NCI-H82 treated with DMSO at 0.1 percent for 48 hours (cell line): ENCODE data around the gene APOBEC3G.
"Not testable (repeated sequence)": the region's sequence is repeated elsewhere in the genome, so short reads cannot be mapped to it uniquely, and the experiment has no call there.

Experiments used
- DNase-seq: peaks from one replicate; lab custom pipeline; 2025; ENCODE audit not compliant: unreplicated experiment; lab: John Stamatoyannopoulos, UW

APOBEC3G gene

GRCh38 chr22:39077026-39077840, at the start of gene APOBEC3G:
Gene APOBEC3G (plus strand): TSS chr22:39077275. CDS start chr22:39077362, 87 bp downstream.
- DNase-seq: not testable (repeated sequence)

GRCh38 chr22:39027717-39028116, 49.4 kb upstream of the APOBEC3G start:
- DNase-seq: no peak

- DNase-seq: no peak
These were observed 48.8 kb upstream of the APOBEC3G start for GRCh38 chr22:39028281-39028680.

GRCh38 chr22:39029227-39029626, 47.8 kb upstream of the APOBEC3G start:
- DNase-seq: no peak

- DNase-seq: no peak
These were observed 46.4 kb upstream of the APOBEC3G start for GRCh38 chr22:39030705-39031104.

- DNase-seq: not testable (repeated sequence)
These were observed 45.4 kb upstream of the APOBEC3G start for GRCh38 chr22:39031434-39032295.

- DNase-seq: not testable (repeated sequence)
These were observed 40.0 kb upstream of the APOBEC3G start for GRCh38 chr22:39037071-39037470.

GRCh38 chr22:39039306-39040126, 37.6 kb upstream of the APOBEC3G start:
- no peak for DNase-seq

- DNase-seq: not testable (repeated sequence)
These were observed 36.9 kb upstream of the APOBEC3G start for GRCh38 chr22:39040155-39040537.

- DNase-seq: not testable (repeated sequence)
These were observed 36.4 kb upstream of the APOBEC3G start, which contains the start of gene APOBEC3F for GRCh38 chr22:39040538-39041296. Gene APOBEC3F (plus strand): TSS chr22:39040864. CDS start chr22:39040961, 97 bp downstream.

- no peak for DNase-seq
These were observed 35.2 kb upstream of the APOBEC3G start for GRCh38 chr22:39041908-39042307.

- DNase-seq: not testable (repeated sequence)
These were observed 34.0 kb upstream of the APOBEC3G start for GRCh38 chr22:39043063-39043462.

GRCh38 chr22:39045136-39045535, 31.9 kb upstream of the APOBEC3G start:
- not testable (repeated sequence) for DNase-seq

- not testable (repeated sequence) for DNase-seq
These were observed 27.6 kb upstream of the APOBEC3G start for GRCh38 chr22:39049486-39049885.

- not testable (repeated sequence) for DNase-seq
These were observed 25.1 kb upstream of the APOBEC3G start for GRCh38 chr22:39051844-39052495.

GRCh38 chr22:39055658-39056057, 21.4 kb upstream of the APOBEC3G start:
- DNase-seq: no peak

GRCh38 chr22:39061290-39061689, 15.8 kb upstream of the APOBEC3G start:
- peak; percentile 2 for DNase-seq

- not testable (repeated sequence) for DNase-seq
These were observed 15.1 kb upstream of the APOBEC3G start for GRCh38 chr22:39061951-39062350.

- not testable (repeated sequence) for DNase-seq
These were observed 13.2 kb upstream of the APOBEC3G start for GRCh38 chr22:39063904-39064303.
